ENCODE measurements around the gene DAB1. TPM values are rescaled to one million over a fixed set of nuclear protein-coding genes. Genes with fewer than 3 reads are reported as not detected.

DAB1 gene
- polyA plus RNA-seq (2011; rRNA removed) (0.05 and 0.16 TPM in 2 replicates), polyA minus RNA-seq (2011; rRNA and poly(A)+ RNA removed) (0.35 TPM in 1 of 2 replicates, not detected in the other)

DNA sequence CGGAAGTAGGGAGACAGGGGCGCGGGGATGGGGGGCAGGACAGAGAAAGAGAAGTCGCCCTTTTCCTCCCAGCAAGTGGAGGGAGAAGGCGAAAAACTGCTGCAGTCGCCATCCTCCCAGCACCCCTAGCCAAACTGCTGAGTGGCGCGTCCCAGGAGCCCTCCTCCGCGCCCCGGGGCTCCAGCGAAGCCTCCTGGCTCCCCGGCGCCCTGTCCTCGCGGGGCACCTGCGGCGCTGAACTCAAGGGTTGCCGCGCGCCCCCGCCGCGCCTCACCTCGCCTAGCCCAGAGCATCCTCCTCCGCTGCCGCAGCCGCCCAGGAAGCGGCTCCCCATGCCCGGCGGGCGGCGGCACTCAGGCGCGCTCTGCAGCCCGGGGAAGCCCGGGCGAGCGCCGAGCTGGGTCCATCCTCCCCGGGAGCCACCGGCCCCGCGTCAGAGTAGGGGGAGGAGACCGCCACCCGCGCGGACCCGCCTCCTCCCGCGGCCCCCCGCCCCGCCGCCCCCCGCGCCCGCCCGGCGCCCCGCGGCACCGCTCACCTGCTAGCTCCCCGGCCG, at the start of gene DAB1:
Gene DAB1, minus strand, starts transcription at position 405 of the 556 bp plus-strand sequence. CDS start 133,030 bp downstream, outside the sequence.
- DNase-seq (ENCODE audit: low read depth, low spot score), result no peak
- ChIA-PET CTCF (interaction anchor here (0.6 to 1.6 kb wide), 12 partner anchors 8 to 1159 kb away, joined by 3 to 6 read pairs (median 3); no protein-coding TSS in a partner anchor), POLR2A (interaction anchor here (0.6 to 0.7 kb wide), 4 partner anchors 18 to 244 kb away, joined by 3 to 7 read pairs (median 5); no protein-coding TSS in a partner anchor)
- Histone ChIP-seq H3K27ac (ENCODE audit: low read depth, low read length) (no peak within 1 kb of the TSS), H3K9me3 (ENCODE audit: control insufficient read depth, insufficient read depth, low read length) (no peaks in the 10 kb centered on the region; the same call in 1 of the 2 replicates), H3K27me3 (ENCODE audit: control insufficient read depth, insufficient read depth, low read length) (peaks cover 50% of the 10 kb centered on the region), H3K4me3 (ENCODE audit: low read depth, low read length) (peak within 1 kb of the TSS; percentile 59)
- TF ChIP-seq, protein P1, sequence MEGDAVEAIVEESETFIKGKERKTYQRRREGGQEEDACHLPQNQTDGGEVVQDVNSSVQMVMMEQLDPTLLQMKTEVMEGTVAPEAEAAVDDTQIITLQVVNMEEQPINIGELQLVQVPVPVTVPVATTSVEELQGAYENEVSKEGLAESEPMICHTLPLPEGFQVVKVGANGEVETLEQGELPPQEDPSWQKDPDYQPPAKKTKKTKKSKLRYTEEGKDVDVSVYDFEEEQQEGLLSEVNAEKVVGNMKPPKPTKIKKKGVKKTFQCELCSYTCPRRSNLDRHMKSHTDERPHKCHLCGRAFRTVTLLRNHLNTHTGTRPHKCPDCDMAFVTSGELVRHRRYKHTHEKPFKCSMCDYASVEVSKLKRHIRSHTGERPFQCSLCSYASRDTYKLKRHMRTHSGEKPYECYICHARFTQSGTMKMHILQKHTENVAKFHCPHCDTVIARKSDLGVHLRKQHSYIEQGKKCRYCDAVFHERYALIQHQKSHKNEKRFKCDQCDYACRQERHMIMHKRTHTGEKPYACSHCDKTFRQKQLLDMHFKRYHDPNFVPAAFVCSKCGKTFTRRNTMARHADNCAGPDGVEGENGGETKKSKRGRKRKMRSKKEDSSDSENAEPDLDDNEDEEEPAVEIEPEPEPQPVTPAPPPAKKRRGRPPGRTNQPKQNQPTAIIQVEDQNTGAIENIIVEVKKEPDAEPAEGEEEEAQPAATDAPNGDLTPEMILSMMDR (IDR thresholded peaks at IDR 0.05; ENCODE audit: low read depth, low read length), result no peak

DNA sequence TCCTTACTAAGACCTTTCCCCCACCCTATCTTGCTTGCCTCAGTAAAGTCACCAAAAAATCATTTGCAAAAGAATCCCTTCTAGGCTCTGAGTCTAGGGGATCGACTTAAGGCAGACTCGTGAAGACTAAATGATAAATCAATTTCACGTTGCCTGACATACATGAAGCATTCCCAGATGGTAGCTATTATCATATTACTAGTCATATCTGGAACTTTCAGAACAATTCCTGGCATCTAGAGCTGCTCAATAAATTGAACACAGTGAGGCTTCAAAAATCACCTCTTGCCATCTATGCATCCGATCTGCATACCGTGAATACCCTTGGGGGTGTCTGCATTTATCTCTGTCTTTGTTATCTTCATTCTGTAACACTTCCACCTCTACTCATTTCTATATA, 49.6 kb upstream of the DAB1 start:
- Histone ChIP-seq H3K27ac (ENCODE audit: low read depth, low read length) (no peak overlapping the region), H3K27me3 (ENCODE audit: control insufficient read depth, insufficient read depth, low read length) (no peaks in the 10 kb centered on the region), H3K4me3 (ENCODE audit: low read depth, low read length) (no peak overlapping the region), H3K9me3 (ENCODE audit: control insufficient read depth, insufficient read depth, low read length) (no peaks in the 10 kb centered on the region)
- DNase-seq (ENCODE audit: low read depth, low spot score), result no peak
- TF ChIP-seq, protein P1 (IDR thresholded peaks at IDR 0.05; ENCODE audit: low read depth, low read length), result no peak
- CTCF ChIA-PET, result interaction anchor here (0.8 kb wide), 1 partner anchor 19 kb away, joined by 3 read pairs; no protein-coding TSS in a partner anchor
- POLR2A ChIA-PET, result no interaction called here

DNA sequence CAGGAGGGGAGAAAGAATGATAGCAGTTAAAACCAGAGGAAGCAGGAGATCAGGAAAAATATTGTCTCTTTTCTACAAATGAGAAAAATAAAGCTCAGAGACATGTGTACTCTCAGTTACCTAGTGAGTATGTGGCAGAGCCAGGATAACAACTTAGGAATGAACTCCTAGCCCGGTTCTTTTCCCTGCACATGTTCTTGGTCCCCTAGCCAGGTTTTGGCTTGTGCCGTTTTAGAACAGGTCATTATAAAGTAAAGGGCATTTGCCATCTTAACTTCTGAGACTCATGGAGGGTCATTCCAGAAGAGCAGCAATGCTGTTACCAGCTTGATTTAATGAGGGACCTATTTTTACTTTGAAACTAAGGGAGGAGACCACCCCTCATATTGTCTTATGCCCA, 48.1 kb upstream of the DAB1 start:
- H3K27ac ChIP-seq (ENCODE audit: low read depth, low read length), result no peak overlapping the region
- H3K9me3 ChIP-seq (ENCODE audit: control insufficient read depth, insufficient read depth, low read length), result no peaks in the 10 kb centered on the region
- no peak for DNase-seq (ENCODE audit: low read depth, low spot score)
- H3K4me3 ChIP-seq (ENCODE audit: low read depth, low read length), result no peak overlapping the region
- no peaks in the 10 kb centered on the region for H3K27me3 ChIP-seq (ENCODE audit: control insufficient read depth, insufficient read depth, low read length)
- CTCF ChIA-PET, result no interaction called here
- POLR2A ChIA-PET, result no interaction called here
- TF ChIP-seq, protein P1 (IDR thresholded peaks at IDR 0.05; ENCODE audit: low read depth, low read length), result no peak

DNA sequence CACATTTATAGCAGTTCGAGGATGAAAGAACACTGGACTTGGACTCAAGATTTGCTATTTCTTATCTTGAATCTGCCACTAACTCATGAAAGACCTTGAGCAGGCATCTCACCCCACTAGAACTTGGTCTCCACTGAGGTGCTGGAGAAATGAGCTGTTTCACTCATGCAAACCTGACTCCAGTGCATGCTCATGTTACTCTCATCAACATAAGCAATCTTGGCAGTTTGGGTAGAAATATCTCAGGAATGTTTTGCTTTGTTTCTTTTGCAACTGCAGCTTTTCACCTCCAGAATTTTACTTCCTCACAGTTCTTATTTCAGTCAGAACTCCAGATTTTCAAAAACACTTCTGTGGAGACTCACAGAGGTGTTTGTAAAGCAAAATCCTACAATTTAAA, 46.2 kb upstream of the DAB1 start:
- H3K27me3 ChIP-seq (ENCODE audit: control insufficient read depth, insufficient read depth, low read length), result no peaks in the 10 kb centered on the region
- TF ChIP-seq, protein P1 (IDR thresholded peaks at IDR 0.05; ENCODE audit: low read depth, low read length), result no peak
- H3K9me3 ChIP-seq (ENCODE audit: control insufficient read depth, insufficient read depth, low read length), result no peaks in the 10 kb centered on the region
- ChIA-PET CTCF (no interaction called here), POLR2A (interaction anchor here (1.0 kb wide), 1 partner anchor 20 kb away, joined by 3 read pairs; no protein-coding TSS in a partner anchor)
- H3K27ac ChIP-seq (ENCODE audit: low read depth, low read length), result no peak overlapping the region
- DNase-seq (ENCODE audit: low read depth, low spot score), result peak; percentile 26
- no peak overlapping the region for H3K4me3 ChIP-seq (ENCODE audit: low read depth, low read length)
